ENCODE measurements around the gene PCDHA4. TPM values are rescaled to one million over a fixed set of nuclear protein-coding genes. Genes with fewer than 3 reads are reported as not detected.

PCDHA4 gene
- 0.51 and 1.2 TPM in 2 replicates for total RNA-seq
- polyA plus RNA-seq, result 0.05 and 0.42 TPM in 2 replicates
- polyA plus RNA-seq (2012), result 0.07 and 0.42 TPM in 2 replicates
- polyA minus RNA-seq (ENCODE audit: low replicate concordance), result 0.26 and 0.31 TPM in 2 replicates

GRCh38 chr5:140806834-140807775, at the start of gene PCDHA4:
TSS of gene PCDHA4 (plus strand) at chr5:140807068.
- no peaks in the 10 kb centered on the region for H3K79me2 ChIP-seq (ENCODE audit: control insufficient read depth, insufficient read depth, low read length)
- DNase-seq (ENCODE audit: low read depth in 2 of 2), result no peak
- H4K20me1 ChIP-seq (ENCODE audit: control insufficient read depth, extremely low read depth, insufficient read depth, low read length), result no peaks in the 10 kb centered on the region
- peak within 1 kb of the TSS; percentile 44 for H3K4me2 ChIP-seq (ENCODE audit: extremely low read depth, insufficient read depth, low read length)
- H3K4me3 ChIP-seq (replicated peaks in 1 of 4; ENCODE audit: control extremely low read depth in 1 of 4, insufficient read depth in 1 of 4, low read depth in 3 of 4, low read length in 4 of 4), result peak within 1 kb of the TSS in 1 of 4 experiments; percentile 44
- H3K27me3 ChIP-seq (ENCODE audit: control insufficient read depth, insufficient read depth, low read length), result no peaks in the 10 kb centered on the region
- H3K36me3 ChIP-seq (ENCODE audit: control insufficient read depth, insufficient read depth, low read length), result no peaks in the 10 kb centered on the region
- no peak within 1 kb of the TSS for H3K27ac ChIP-seq (ENCODE audit: insufficient read depth, low read length)
- TF ChIP-seq CTCF (conservative IDR thresholded peaks at IDR 0.05 in 1 of 2, IDR thresholded peaks at IDR 0.05 in 1 of 2; ENCODE audit: low read depth in 1 of 2, low read length in 2 of 2), result peak; percentile 2 to 30
- TF ChIP-seq EZH2 (IDR thresholded peaks at IDR 0.05; ENCODE audit: low read length, missing control alignments), result no peak
- no peaks in the 10 kb centered on the region for H3K4me1 ChIP-seq (ENCODE audit: control insufficient read depth, extremely low read depth, insufficient read depth, low read length)
- no peak within 1 kb of the TSS for H3K9ac ChIP-seq (ENCODE audit: insufficient read depth, low read length)
- H3K9me3 ChIP-seq (ENCODE audit: control insufficient read depth, insufficient read depth, low read depth, low read length), result no peaks in the 10 kb centered on the region
- H2AFZ ChIP-seq (ENCODE audit: low read length), result peak within 1 kb of the TSS; percentile 20

GRCh38 chr5:140764177-140764973, 42.5 kb upstream of the PCDHA4 start:
- no peaks in the 10 kb centered on the region for H3K36me3 ChIP-seq (ENCODE audit: control insufficient read depth, insufficient read depth, low read length)
- no peaks in the 10 kb centered on the region for H3K4me1 ChIP-seq (ENCODE audit: control insufficient read depth, extremely low read depth, insufficient read depth, low read length)
- peak in 1 of 2 donors; percentile 3 for DNase-seq (ENCODE audit: low read depth in 2 of 2)
- H2AFZ ChIP-seq (ENCODE audit: low read length), result no peak overlapping the region
- no peak overlapping the region for H3K9ac ChIP-seq (ENCODE audit: insufficient read depth, low read length)
- no peak overlapping the region for H3K27ac ChIP-seq (ENCODE audit: insufficient read depth, low read length)
- no peaks in the 10 kb centered on the region for H3K27me3 ChIP-seq (ENCODE audit: control insufficient read depth, insufficient read depth, low read length)
- H3K79me2 ChIP-seq (ENCODE audit: control insufficient read depth, insufficient read depth, low read length), result no peaks in the 10 kb centered on the region
- H3K9me3 ChIP-seq (ENCODE audit: control insufficient read depth, insufficient read depth, low read depth, low read length), result no peaks in the 10 kb centered on the region
- H3K4me3 ChIP-seq (replicated peaks in 1 of 4; ENCODE audit: control extremely low read depth in 1 of 4, insufficient read depth in 1 of 4, low read depth in 3 of 4, low read length in 4 of 4), result no peak overlapping the region
- no peaks in the 10 kb centered on the region for H4K20me1 ChIP-seq (ENCODE audit: control insufficient read depth, extremely low read depth, insufficient read depth, low read length)
- no peak overlapping the region for H3K4me2 ChIP-seq (ENCODE audit: extremely low read depth, insufficient read depth, low read length)
- TF ChIP-seq CTCF (conservative IDR thresholded peaks at IDR 0.05 in 1 of 2, IDR thresholded peaks at IDR 0.05 in 1 of 2; ENCODE audit: low read depth in 1 of 2, low read length in 2 of 2), result no peak
- no peak for TF ChIP-seq EZH2 (IDR thresholded peaks at IDR 0.05; ENCODE audit: low read length, missing control alignments)

- Histone ChIP-seq H3K9ac (ENCODE audit: insufficient read depth, low read length) (no peak overlapping the region), H3K27ac (ENCODE audit: insufficient read depth, low read length) (no peak overlapping the region), H3K36me3 (ENCODE audit: control insufficient read depth, insufficient read depth, low read length) (no peaks in the 10 kb centered on the region), H4K20me1 (ENCODE audit: control insufficient read depth, extremely low read depth, insufficient read depth, low read length) (no peaks in the 10 kb centered on the region), H3K9me3 (ENCODE audit: control insufficient read depth, insufficient read depth, low read depth, low read length) (no peaks in the 10 kb centered on the region), H3K4me1 (ENCODE audit: control insufficient read depth, extremely low read depth, insufficient read depth, low read length) (no peaks in the 10 kb centered on the region), H3K4me3 (replicated peaks in 1 of 4; ENCODE audit: control extremely low read depth in 1 of 4, insufficient read depth in 1 of 4, low read depth in 3 of 4, low read length in 4 of 4) (no peak overlapping the region), H3K27me3 (ENCODE audit: control insufficient read depth, insufficient read depth, low read length) (no peaks in the 10 kb centered on the region), H2AFZ (ENCODE audit: low read length) (no peak overlapping the region), H3K79me2 (ENCODE audit: control insufficient read depth, insufficient read depth, low read length) (no peaks in the 10 kb centered on the region), H3K4me2 (ENCODE audit: extremely low read depth, insufficient read depth, low read length) (no peak overlapping the region)
- TF ChIP-seq EZH2 (IDR thresholded peaks at IDR 0.05; ENCODE audit: low read length, missing control alignments) (no peak), CTCF (conservative IDR thresholded peaks at IDR 0.05 in 1 of 2, IDR thresholded peaks at IDR 0.05 in 1 of 2; ENCODE audit: low read depth in 1 of 2, low read length in 2 of 2) (no peak)
- DNase-seq (ENCODE audit: low read depth in 2 of 2), result no peak
Observed at GRCh38 chr5:140767444-140767843, 39.4 kb upstream of the PCDHA4 start.
